Glutamatergic neuron (in vitro differentiated cells): Measurements from ENCODE around the gene SLC10A6. TPM values are rescaled to one million over a fixed set of nuclear protein-coding genes. Genes with fewer than 3 reads are reported as not detected.

Experiments
- DNase-seq: peaks from one replicate; pipeline ENCODE4 v3.0.0; 2022
- H3K27ac Mint-ChIP-seq: one replicate; pipeline ENCODE4 v1.8.0; 2020; ENCODE audit warnings: mild to moderate bottlenecking, mixed read lengths, inconsistent platforms; ENCODE audit not compliant: unreplicated experiment
- H3K27me3 Mint-ChIP-seq: one replicate; pipeline ENCODE4 v1.8.0; 2020; ENCODE audit warnings: mild to moderate bottlenecking, moderate library complexity, mixed read lengths, inconsistent platforms; ENCODE audit not compliant: unreplicated experiment
- H3K36me3 Mint-ChIP-seq: one replicate; pipeline ENCODE4 v1.8.0; 2020; ENCODE audit warnings: mild to moderate bottlenecking, mixed read lengths, inconsistent platforms; ENCODE audit not compliant: unreplicated experiment
- H3K4me1 Mint-ChIP-seq: one replicate; pipeline ENCODE4 v1.8.0; 2020; ENCODE audit warnings: mild to moderate bottlenecking, low read depth, mixed read lengths, inconsistent platforms; ENCODE audit not compliant: unreplicated experiment
- H3K4me3 Mint-ChIP-seq: one replicate; pipeline ENCODE4 v1.8.0; 2020; ENCODE audit warnings: mild to moderate bottlenecking, mixed read lengths, inconsistent platforms; ENCODE audit not compliant: unreplicated experiment
- H3K9me3 Mint-ChIP-seq: one replicate; pipeline ENCODE4 v1.8.0; 2020; ENCODE audit warnings: mild to moderate bottlenecking, moderate library complexity, mixed read lengths, inconsistent platforms; ENCODE audit not compliant: unreplicated experiment
- total RNA-seq: library from RNA; stranded (reverse); fragmentation: NEBNext Ultra II Directional; extraction: Animal tissue kit (Norgen Biotek cat#: 25700); gene quantifications from one replicate; pipeline ENCODE4 v1.2.1, GENCODE V29; 2021; ENCODE audit not compliant: unreplicated experiment
- TF ChIP-seq, protein P1 (sequence below): fragments of 200-600 bp; sonication (generic); IDR thresholded peaks from one replicate; pipeline ENCODE4 v1.5.0; 2021; ENCODE audit not compliant: partially characterized antibody, unreplicated experiment

Gene SLC10A6
- total RNA-seq, 1 donor from 2014 or later, result not detected

DNA sequence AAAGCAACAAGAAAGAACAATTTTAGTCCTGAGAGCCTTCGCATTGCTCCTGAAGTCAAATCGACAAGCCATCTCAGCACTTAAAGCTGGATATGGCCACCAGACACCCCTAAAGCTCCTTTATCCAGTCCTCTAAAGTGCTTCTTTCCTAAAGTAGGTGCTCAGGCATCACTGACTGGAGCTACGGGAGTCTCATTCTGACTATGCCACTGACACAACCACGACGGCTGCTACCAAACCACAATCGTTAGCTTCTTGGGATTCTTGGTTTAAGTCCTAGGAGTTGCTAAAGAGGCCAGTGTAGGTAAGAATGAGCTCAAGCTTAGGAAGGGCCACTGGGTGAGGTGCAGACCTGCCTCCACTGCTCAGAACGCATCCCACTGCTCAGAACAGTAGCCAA is 1.0 kb downstream of the SLC10A6 start:
- TF ChIP-seq, protein P1, sequence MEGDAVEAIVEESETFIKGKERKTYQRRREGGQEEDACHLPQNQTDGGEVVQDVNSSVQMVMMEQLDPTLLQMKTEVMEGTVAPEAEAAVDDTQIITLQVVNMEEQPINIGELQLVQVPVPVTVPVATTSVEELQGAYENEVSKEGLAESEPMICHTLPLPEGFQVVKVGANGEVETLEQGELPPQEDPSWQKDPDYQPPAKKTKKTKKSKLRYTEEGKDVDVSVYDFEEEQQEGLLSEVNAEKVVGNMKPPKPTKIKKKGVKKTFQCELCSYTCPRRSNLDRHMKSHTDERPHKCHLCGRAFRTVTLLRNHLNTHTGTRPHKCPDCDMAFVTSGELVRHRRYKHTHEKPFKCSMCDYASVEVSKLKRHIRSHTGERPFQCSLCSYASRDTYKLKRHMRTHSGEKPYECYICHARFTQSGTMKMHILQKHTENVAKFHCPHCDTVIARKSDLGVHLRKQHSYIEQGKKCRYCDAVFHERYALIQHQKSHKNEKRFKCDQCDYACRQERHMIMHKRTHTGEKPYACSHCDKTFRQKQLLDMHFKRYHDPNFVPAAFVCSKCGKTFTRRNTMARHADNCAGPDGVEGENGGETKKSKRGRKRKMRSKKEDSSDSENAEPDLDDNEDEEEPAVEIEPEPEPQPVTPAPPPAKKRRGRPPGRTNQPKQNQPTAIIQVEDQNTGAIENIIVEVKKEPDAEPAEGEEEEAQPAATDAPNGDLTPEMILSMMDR, result no peak
- H3K27me3 Mint-ChIP-seq, result no peaks in the 10 kb centered on the region
- H3K36me3 Mint-ChIP-seq, result no peaks in the 10 kb centered on the region
- H3K4me1 Mint-ChIP-seq, result no peaks in the 10 kb centered on the region
- H3K9me3 Mint-ChIP-seq, result peaks cover 3% of the 10 kb centered on the region
- no peak for DNase-seq
- no peak overlapping the region for H3K27ac Mint-ChIP-seq
- no peak overlapping the region for H3K4me3 Mint-ChIP-seq

DNA sequence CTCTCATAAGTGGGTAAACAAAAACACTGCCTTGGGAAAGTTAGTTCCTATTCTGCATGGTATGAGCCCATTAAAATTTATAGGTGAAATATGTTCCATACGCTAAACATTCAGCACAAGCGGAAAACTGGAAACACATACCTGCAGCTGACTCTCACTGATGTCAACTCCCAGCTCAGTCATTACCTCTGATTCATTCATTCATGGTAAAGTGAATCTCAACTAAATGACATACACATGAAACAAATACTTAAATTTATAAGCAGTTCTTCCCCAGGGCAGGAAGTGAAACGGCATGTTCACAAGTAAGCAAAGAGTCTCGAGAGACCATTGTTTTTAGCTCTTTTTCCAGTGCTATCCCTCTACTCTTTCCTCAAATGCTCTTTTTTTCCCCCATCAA is 1.6 kb downstream of the SLC10A6 start:
- Mint-ChIP-seq H3K4me1 (no peaks in the 10 kb centered on the region), H3K27me3 (no peaks in the 10 kb centered on the region), H3K36me3 (no peaks in the 10 kb centered on the region), H3K27ac (no peak overlapping the region), H3K9me3 (peaks cover 3% of the 10 kb centered on the region), H3K4me3 (no peak overlapping the region)
- no peak for DNase-seq
- TF ChIP-seq, protein P1, result no peak

DNA sequence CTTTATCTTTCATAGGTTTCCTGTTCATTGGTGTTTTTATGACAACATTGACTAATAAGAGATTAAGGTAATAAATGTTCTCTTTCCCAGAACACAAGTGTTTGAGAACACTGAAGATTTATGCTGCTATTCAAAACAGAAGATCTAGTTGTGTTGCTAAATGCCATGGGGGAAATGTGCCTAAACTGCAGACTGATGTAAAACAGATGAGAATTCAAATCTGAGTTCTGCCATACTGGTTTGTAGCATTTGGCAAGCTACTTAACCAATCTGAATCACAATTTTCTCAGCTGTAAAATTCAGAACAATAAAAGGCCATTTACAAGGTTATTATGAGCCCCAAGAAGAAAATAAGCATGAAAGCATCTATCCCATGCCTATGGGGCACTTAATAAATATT is 2.3 kb downstream of the SLC10A6 start:
- H3K4me3 Mint-ChIP-seq, result no peak overlapping the region
- no peak overlapping the region for H3K27ac Mint-ChIP-seq
- H3K4me1 Mint-ChIP-seq, result no peaks in the 10 kb centered on the region
- no peaks in the 10 kb centered on the region for H3K36me3 Mint-ChIP-seq
- H3K9me3 Mint-ChIP-seq, result peaks cover 3% of the 10 kb centered on the region
- no peak for DNase-seq
- TF ChIP-seq, protein P1, result no peak
- H3K27me3 Mint-ChIP-seq, result no peaks in the 10 kb centered on the region

DNA sequence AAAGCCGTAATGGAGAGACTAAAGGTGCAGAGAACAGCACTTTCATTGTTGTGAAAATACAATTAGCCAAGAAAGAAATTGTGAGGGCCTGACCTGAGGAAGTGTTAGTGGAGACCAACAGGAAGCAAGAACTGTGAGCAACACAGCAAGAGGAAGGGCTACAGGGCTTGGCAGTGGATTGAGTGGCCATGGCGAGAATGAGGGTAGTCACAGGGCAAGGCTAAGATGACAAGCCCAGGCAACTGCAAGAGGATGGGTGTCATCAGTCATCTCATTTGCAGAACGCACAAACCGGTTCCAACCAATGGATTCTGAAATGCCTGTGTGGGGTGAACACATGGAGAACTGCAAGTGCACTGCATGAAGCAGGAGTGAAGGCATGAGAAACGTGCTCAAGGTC is 3.6 kb downstream of the SLC10A6 start:
- Mint-ChIP-seq H3K4me3 (no peak overlapping the region), H3K27ac (no peak overlapping the region), H3K36me3 (no peaks in the 10 kb centered on the region), H3K27me3 (no peaks in the 10 kb centered on the region), H3K4me1 (no peaks in the 10 kb centered on the region), H3K9me3 (peaks cover 3% of the 10 kb centered on the region)
- no peak for DNase-seq
- TF ChIP-seq, protein P1, result no peak

DNA sequence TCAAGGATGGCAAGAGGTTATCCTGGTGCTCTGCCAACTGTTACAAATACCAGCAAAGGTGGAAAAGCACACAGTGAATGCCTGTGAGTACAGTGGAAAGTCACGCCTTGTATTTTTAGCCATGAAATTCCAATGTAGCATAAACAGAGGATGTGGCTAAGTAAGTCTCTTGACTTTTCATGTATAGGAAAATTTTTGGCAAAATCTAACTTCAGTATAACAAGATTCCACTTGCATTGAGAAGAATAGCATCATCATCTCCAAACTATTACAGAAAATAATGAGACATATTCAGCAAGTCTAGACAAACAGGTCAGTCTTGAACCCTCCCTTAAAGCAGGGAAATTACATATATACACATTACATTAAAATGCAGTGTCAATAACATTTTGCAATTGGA is 7.9 kb downstream of the SLC10A6 start:
- TF ChIP-seq, protein P1, result no peak
- Mint-ChIP-seq H3K4me3 (no peak overlapping the region), H3K27ac (no peak overlapping the region), H3K4me1 (no peaks in the 10 kb centered on the region), H3K36me3 (no peaks in the 10 kb centered on the region), H3K9me3 (peaks cover 3% of the 10 kb centered on the region), H3K27me3 (peaks cover 3% of the 10 kb centered on the region)
- DNase-seq, result no peak
